ENCODE results near the gene MOV10L1. TPM values are rescaled to one million over a fixed set of nuclear protein-coding genes. Genes with fewer than 3 reads are reported as not detected.

The MOV10L1 gene
- total and polyA plus RNA-seq, 2 experiments from 2014 or later: 0.73 to 1.8 TPM

DNA sequence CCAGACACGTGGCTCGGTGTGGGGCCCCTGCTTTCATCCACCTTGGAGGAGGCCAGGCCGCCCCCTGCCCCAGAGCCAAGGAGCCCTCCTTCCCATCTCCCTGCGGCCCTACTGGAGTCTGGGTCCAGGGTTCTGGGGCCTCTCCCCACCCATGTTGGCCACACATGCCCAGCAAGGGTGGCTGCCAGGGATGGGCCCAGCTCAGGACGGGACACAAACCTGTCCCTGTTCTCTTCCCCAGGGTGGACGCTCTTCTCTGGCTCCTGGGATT is 85.3 kb downstream of the MOV10L1 start:
- H2AFZ ChIP-seq: no peak overlapping the region
- Mint-ChIP-seq H3K4me3 (no peak overlapping the region), H3K9me3 (no peaks in the 10 kb centered on the region), H3K27me3 (ENCODE audit: insufficient read depth, low read depth, poor library complexity) (peaks cover 14% of the 10 kb centered on the region), H3K4me1 (peaks cover 5% of the 10 kb centered on the region), H3K36me3 (ENCODE audit: low read depth) (peaks cover 4% of the 10 kb centered on the region; the same call in 1 of the 3 replicates), H3K27ac (no peak overlapping the region)
- H3K27me3 ChIP-seq (ENCODE audit: insufficient read depth): peaks cover 8% of the 10 kb centered on the region; the same call in 1 of the 2 replicates
- H3K4me2 ChIP-seq: no peak overlapping the region
- TF ChIP-seq, protein P1, sequence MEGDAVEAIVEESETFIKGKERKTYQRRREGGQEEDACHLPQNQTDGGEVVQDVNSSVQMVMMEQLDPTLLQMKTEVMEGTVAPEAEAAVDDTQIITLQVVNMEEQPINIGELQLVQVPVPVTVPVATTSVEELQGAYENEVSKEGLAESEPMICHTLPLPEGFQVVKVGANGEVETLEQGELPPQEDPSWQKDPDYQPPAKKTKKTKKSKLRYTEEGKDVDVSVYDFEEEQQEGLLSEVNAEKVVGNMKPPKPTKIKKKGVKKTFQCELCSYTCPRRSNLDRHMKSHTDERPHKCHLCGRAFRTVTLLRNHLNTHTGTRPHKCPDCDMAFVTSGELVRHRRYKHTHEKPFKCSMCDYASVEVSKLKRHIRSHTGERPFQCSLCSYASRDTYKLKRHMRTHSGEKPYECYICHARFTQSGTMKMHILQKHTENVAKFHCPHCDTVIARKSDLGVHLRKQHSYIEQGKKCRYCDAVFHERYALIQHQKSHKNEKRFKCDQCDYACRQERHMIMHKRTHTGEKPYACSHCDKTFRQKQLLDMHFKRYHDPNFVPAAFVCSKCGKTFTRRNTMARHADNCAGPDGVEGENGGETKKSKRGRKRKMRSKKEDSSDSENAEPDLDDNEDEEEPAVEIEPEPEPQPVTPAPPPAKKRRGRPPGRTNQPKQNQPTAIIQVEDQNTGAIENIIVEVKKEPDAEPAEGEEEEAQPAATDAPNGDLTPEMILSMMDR (conservative IDR thresholded peaks at IDR 0.05; ENCODE audit: low read depth in 2 of 2): no peak
- TF ChIP-seq POLR2AphosphoS5 (IDR thresholded peaks at IDR 0.05; ENCODE audit: low read depth) (no peak), ZNF331 (CRISPR knock-in tag; IDR thresholded peaks at IDR 0.05; ENCODE audit: low read depth) (no peak), NANOG (IDR thresholded peaks at IDR 0.05; ENCODE audit: borderline replicate concordance) (no peak), EZH2phosphoT487 (IDR thresholded peaks at IDR 0.05; ENCODE audit: unreplicated experiment) (no peak), CREB1 (CRISPR knock-in tag; IDR thresholded peaks at IDR 0.05; ENCODE audit: low read depth) (no peak), ZNF114 (CRISPR knock-in tag; IDR thresholded peaks at IDR 0.05) (no peak), EZH2 (IDR thresholded peaks at IDR 0.05; ENCODE audit: low read depth, unreplicated experiment) (no peak), STAT1 (IDR thresholded peaks at IDR 0.05; ENCODE audit: unreplicated experiment) (no peak), JUNB (IDR thresholded peaks at IDR 0.05; ENCODE audit: unreplicated experiment) (no peak)
- TF ChIP-seq, protein P2, sequence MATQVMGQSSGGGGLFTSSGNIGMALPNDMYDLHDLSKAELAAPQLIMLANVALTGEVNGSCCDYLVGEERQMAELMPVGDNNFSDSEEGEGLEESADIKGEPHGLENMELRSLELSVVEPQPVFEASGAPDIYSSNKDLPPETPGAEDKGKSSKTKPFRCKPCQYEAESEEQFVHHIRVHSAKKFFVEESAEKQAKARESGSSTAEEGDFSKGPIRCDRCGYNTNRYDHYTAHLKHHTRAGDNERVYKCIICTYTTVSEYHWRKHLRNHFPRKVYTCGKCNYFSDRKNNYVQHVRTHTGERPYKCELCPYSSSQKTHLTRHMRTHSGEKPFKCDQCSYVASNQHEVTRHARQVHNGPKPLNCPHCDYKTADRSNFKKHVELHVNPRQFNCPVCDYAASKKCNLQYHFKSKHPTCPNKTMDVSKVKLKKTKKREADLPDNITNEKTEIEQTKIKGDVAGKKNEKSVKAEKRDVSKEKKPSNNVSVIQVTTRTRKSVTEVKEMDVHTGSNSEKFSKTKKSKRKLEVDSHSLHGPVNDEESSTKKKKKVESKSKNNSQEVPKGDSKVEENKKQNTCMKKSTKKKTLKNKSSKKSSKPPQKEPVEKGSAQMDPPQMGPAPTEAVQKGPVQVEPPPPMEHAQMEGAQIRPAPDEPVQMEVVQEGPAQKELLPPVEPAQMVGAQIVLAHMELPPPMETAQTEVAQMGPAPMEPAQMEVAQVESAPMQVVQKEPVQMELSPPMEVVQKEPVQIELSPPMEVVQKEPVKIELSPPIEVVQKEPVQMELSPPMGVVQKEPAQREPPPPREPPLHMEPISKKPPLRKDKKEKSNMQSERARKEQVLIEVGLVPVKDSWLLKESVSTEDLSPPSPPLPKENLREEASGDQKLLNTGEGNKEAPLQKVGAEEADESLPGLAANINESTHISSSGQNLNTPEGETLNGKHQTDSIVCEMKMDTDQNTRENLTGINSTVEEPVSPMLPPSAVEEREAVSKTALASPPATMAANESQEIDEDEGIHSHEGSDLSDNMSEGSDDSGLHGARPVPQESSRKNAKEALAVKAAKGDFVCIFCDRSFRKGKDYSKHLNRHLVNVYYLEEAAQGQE (IDR thresholded peaks at IDR 0.05; ENCODE audit: unreplicated experiment): no peak
- TF ChIP-seq, protein P3, sequence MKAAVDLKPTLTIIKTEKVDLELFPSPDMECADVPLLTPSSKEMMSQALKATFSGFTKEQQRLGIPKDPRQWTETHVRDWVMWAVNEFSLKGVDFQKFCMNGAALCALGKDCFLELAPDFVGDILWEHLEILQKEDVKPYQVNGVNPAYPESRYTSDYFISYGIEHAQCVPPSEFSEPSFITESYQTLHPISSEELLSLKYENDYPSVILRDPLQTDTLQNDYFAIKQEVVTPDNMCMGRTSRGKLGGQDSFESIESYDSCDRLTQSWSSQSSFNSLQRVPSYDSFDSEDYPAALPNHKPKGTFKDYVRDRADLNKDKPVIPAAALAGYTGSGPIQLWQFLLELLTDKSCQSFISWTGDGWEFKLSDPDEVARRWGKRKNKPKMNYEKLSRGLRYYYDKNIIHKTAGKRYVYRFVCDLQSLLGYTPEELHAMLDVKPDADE (IDR thresholded peaks at IDR 0.05): no peak
- TF ChIP-seq, protein P4, sequence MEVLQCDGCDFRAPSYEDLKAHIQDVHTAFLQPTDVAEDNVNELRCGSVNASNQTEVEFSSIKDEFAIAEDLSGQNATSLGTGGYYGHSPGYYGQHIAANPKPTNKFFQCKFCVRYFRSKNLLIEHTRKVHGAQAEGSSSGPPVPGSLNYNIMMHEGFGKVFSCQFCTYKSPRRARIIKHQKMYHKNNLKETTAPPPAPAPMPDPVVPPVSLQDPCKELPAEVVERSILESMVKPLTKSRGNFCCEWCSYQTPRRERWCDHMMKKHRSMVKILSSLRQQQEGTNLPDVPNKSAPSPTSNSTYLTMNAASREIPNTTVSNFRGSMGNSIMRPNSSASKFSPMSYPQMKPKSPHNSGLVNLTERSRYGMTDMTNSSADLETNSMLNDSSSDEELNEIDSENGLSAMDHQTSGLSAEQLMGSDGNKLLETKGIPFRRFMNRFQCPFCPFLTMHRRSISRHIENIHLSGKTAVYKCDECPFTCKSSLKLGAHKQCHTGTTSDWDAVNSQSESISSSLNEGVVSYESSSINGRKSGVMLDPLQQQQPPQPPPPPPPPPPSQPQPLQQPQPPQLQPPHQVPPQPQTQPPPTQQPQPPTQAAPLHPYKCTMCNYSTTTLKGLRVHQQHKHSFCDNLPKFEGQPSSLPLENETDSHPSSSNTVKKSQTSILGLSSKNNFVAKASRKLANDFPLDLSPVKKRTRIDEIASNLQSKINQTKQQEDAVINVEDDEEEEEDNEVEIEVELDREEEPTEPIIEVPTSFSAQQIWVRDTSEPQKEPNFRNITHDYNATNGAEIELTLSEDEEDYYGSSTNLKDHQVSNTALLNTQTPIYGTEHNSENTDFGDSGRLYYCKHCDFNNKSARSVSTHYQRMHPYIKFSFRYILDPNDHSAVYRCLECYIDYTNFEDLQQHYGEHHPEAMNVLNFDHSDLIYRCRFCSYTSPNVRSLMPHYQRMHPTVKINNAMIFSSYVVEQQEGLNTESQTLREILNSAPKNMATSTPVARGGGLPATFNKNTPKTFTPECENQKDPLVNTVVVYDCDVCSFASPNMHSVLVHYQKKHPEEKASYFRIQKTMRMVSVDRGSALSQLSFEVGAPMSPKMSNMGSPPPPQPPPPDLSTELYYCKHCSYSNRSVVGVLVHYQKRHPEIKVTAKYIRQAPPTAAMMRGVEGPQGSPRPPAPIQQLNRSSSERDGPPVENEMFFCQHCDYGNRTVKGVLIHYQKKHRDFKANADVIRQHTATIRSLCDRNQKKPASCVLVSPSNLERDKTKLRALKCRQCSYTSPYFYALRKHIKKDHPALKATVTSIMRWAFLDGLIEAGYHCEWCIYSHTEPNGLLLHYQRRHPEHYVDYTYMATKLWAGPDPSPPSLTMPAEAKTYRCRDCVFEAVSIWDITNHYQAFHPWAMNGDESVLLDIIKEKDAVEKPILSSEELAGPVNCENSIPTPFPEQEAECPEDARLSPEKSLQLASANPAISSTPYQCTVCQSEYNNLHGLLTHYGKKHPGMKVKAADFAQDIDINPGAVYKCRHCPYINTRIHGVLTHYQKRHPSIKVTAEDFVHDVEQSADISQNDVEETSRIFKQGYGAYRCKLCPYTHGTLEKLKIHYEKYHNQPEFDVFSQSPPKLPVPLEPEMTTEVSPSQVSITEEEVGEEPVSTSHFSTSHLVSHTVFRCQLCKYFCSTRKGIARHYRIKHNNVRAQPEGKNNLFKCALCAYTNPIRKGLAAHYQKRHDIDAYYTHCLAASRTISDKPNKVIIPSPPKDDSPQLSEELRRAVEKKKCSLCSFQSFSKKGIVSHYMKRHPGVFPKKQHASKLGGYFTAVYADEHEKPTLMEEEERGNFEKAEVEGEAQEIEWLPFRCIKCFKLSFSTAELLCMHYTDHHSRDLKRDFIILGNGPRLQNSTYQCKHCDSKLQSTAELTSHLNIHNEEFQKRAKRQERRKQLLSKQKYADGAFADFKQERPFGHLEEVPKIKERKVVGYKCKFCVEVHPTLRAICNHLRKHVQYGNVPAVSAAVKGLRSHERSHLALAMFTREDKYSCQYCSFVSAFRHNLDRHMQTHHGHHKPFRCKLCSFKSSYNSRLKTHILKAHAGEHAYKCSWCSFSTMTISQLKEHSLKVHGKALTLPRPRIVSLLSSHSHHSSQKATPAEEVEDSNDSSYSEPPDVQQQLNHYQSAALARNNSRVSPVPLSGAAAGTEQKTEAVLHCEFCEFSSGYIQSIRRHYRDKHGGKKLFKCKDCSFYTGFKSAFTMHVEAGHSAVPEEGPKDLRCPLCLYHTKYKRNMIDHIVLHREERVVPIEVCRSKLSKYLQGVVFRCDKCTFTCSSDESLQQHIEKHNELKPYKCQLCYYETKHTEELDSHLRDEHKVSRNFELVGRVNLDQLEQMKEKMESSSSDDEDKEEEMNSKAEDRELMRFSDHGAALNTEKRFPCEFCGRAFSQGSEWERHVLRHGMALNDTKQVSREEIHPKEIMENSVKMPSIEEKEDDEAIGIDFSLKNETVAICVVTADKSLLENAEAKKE (CRISPR knock-in tag; IDR thresholded peaks at IDR 0.05): no peak
- no peaks in the 10 kb centered on the region for H3K9me2 ChIP-seq (ENCODE audit: insufficient read depth)
- H3K4me3 ChIP-seq: no peak overlapping the region
- H3F3A ChIP-seq (replicated peaks; ENCODE audit: low read depth): no peaks in the 10 kb centered on the region
- H3K36me3 ChIP-seq (ENCODE audit: insufficient read depth): no peaks in the 10 kb centered on the region
- DNase-seq (ENCODE audit: low spot score) (no peak), ATAC-seq (no peak)
- no peaks in the 10 kb centered on the region for H3K79me2 ChIP-seq (replicated peaks; ENCODE audit: insufficient read depth)
- H3K4me1 ChIP-seq (ENCODE audit: insufficient read depth): 0 out of 2 replicates have a peak, but pooled peaks cover 7% of the 10 kb centered on the region
- no peak overlapping the region for H3K27ac ChIP-seq (ENCODE audit: low read depth)
- no peaks in the 10 kb centered on the region for H4K20me1 ChIP-seq (replicated peaks; ENCODE audit: insufficient read depth)

Data from GM23338 (cell line).